IPS DF 6.9 (cell line): ENCODE measurements around the gene SLC37A4.
"Not testable (repeated sequence)": the region's sequence is repeated elsewhere in the genome, so short reads cannot be mapped to it uniquely, and the experiment has no call there.

ENCODE experiments used
- DNase-seq: peaks from one replicate; pipeline ENCODE4 v3.0.0-alpha.2; 2013; ENCODE audit warnings: low read depth, low spot score
- H3K27ac ChIP-seq: one replicate; pipeline ENCODE4 v1.5.1; 2013; ENCODE audit warnings: low read length, control low read depth
- H3K27me3 ChIP-seq: 2 replicates; pipeline ENCODE4 v1.6.1; 2013; ENCODE audit warnings: mild to moderate bottlenecking, low read length; ENCODE audit not compliant: control insufficient read depth, insufficient read depth
- H3K36me3 ChIP-seq: 2 replicates; pipeline ENCODE4 v1.6.1; 2013; ENCODE audit warnings: low read length; ENCODE audit not compliant: control insufficient read depth, insufficient read depth
- H3K4me1 ChIP-seq: 2 replicates; pipeline ENCODE4 v1.6.1; 2013; ENCODE audit warnings: low read length; ENCODE audit not compliant: control insufficient read depth, insufficient read depth
- H3K4me3 ChIP-seq: 2 replicates; pipeline ENCODE4 v1.5.1; 2013; ENCODE audit warnings: mild to moderate bottlenecking, low read length
- H3K9me3 ChIP-seq: 2 replicates; pipeline ENCODE4 v1.6.1; 2013; ENCODE audit warnings: low read length, inconsistent platforms; ENCODE audit not compliant: control insufficient read depth, insufficient read depth
- WGBS: extraction: QIAGEN DNeasy Blood & Tissue Kit; methylation state at CpG from one replicate; pipeline ENCODE4 v1.1.7; 2013; ENCODE audit warnings: mixed read lengths, missing lambda C conversion rate; ENCODE audit not compliant: insufficient read length, insufficient coverage; 5-methylcytosine and 5-hydroxymethylcytosine counted together

The SLC37A4 gene

GRCh38 chr11:119030329-119031047, at the start of gene SLC37A4:
Gene SLC37A4 (minus strand): TSS chr11:119030877.
- Histone ChIP-seq H3K27ac (no peak within 1 kb of the TSS), H3K4me1 (peaks cover 8% of the 10 kb centered on the region), H3K36me3 (peaks cover 21% of the 10 kb centered on the region), H3K9me3 (no peaks in the 10 kb centered on the region), H3K4me3 (peak within 1 kb of the TSS; percentile 79; the same call in 1 of the 2 replicates), H3K27me3 (no peaks in the 10 kb centered on the region)
- DNase-seq, result peak; percentile 98
- no CpG with 5 or more reads among the region's 67 CpGs for WGBS

- Histone ChIP-seq H3K36me3 (peaks cover 34% of the 10 kb centered on the region), H3K9me3 (no peaks in the 10 kb centered on the region), H3K4me1 (no peaks in the 10 kb centered on the region), H3K27me3 (no peaks in the 10 kb centered on the region), H3K27ac (no peak overlapping the region), H3K4me3 (no peak overlapping the region)
- no peak for DNase-seq
- no CpG with 5 or more reads among the region's 19 CpGs for WGBS
Observed at GRCh38 chr11:119078675-119079420, 48.2 kb upstream of the SLC37A4 start.

GRCh38 chr11:119077839-119078238, 47.2 kb upstream of the SLC37A4 start:
- DNase-seq, result no peak
- Histone ChIP-seq H3K4me1 (no peaks in the 10 kb centered on the region), H3K4me3 (no peak overlapping the region), H3K27ac (no peak overlapping the region), H3K9me3 (no peaks in the 10 kb centered on the region), H3K36me3 (peaks cover 40% of the 10 kb centered on the region), H3K27me3 (no peaks in the 10 kb centered on the region)
- no CpG with 5 or more reads among the region's 11 CpGs for WGBS

GRCh38 chr11:119067371-119068222, 36.9 kb upstream of the SLC37A4 start, which contains the start of gene VPS11:
Gene VPS11 (plus strand): TSS chr11:119067818. CDS start chr11:119067824, 6 bp downstream.
- Histone ChIP-seq H3K27me3 (no peaks in the 10 kb centered on the region), H3K36me3 (peaks cover 6% of the 10 kb centered on the region; the same call in 1 of the 2 replicates), H3K27ac (no peak within 1 kb of the TSS), H3K4me3 (peak within 1 kb of the TSS; percentile 100), H3K4me1 (no peaks in the 10 kb centered on the region), H3K9me3 (no peaks in the 10 kb centered on the region)
- DNase-seq, result peak; percentile 95
- no CpG with 5 or more reads among the region's 49 CpGs for WGBS

GRCh38 chr11:119065369-119065768, 34.7 kb upstream of the SLC37A4 start:
- no peak for DNase-seq
- Histone ChIP-seq H3K4me1 (no peaks in the 10 kb centered on the region), H3K9me3 (no peaks in the 10 kb centered on the region), H3K36me3 (peaks cover 2% of the 10 kb centered on the region; the same call in 1 of the 2 replicates), H3K27ac (no peak overlapping the region), H3K4me3 (no peak overlapping the region), H3K27me3 (no peaks in the 10 kb centered on the region)
- WGBS, result no CpG with 5 or more reads among the region's 4 CpGs

- WGBS, result no CpG with 5 or more reads among the region's 5 CpGs
- DNase-seq, result no peak
- no peaks in the 10 kb centered on the region for H3K27me3 ChIP-seq
- no peak overlapping the region for H3K27ac ChIP-seq
- H3K9me3 ChIP-seq, result no peaks in the 10 kb centered on the region
- H3K36me3 ChIP-seq, result no peaks in the 10 kb centered on the region
- H3K4me3 ChIP-seq, result no peak overlapping the region
- H3K4me1 ChIP-seq, result peaks cover 3% of the 10 kb centered on the region; the same call in 1 of the 2 replicates
Observed at GRCh38 chr11:119062779-119063178, 32.1 kb upstream of the SLC37A4 start.

- DNase-seq, result no peak
- Histone ChIP-seq H3K4me1 (peaks cover 3% of the 10 kb centered on the region; the same call in 1 of the 2 replicates), H3K27me3 (no peaks in the 10 kb centered on the region), H3K27ac (no peak overlapping the region), H3K9me3 (no peaks in the 10 kb centered on the region), H3K4me3 (no peak overlapping the region), H3K36me3 (no peaks in the 10 kb centered on the region)
- WGBS, result no CpG with 5 or more reads among the region's 3 CpGs
Observed at GRCh38 chr11:119061256-119061655, 30.6 kb upstream of the SLC37A4 start.

GRCh38 chr11:119059128-119059527, 28.5 kb upstream of the SLC37A4 start:
- not testable (repeated sequence) for H3K36me3 ChIP-seq

GRCh38 chr11:119057000-119057769, 26.5 kb upstream of the SLC37A4 start, which contains the start of gene HYOU1:
Gene HYOU1 (minus strand): TSS chr11:119057205. CDS start chr11:119056160, 1,045 bp downstream.
- Histone ChIP-seq H3K36me3 (peaks cover 22% of the 10 kb centered on the region), H3K27ac (peak within 1 kb of the TSS; percentile 58), H3K4me1 (peaks cover 3% of the 10 kb centered on the region; the same call in 1 of the 2 replicates), H3K27me3 (no peaks in the 10 kb centered on the region), H3K4me3 (peak within 1 kb of the TSS; percentile 95), H3K9me3 (no peaks in the 10 kb centered on the region)
- peak; percentile 82 for DNase-seq
- no CpG with 5 or more reads among the region's 79 CpGs for WGBS

More at GRCh38 chr11:119059128-119059527, 28.5 kb upstream of the SLC37A4 start:
- not testable (repeated sequence) for DNase-seq, H3K27ac ChIP-seq, H3K4me3 ChIP-seq, H3K9me3 ChIP-seq, H3K27me3 ChIP-seq, H3K4me1 ChIP-seq
- WGBS, result no CpG with 5 or more reads among the region's 35 CpGs
